ENCODE measurements around the gene CCNI2. TPM values are rescaled to one million over a fixed set of nuclear protein-coding genes. Genes with fewer than 3 reads are reported as not detected.

The CCNI2 gene
- total and polyA plus RNA-seq, 2 donors (not counting 1 experiment from before 2014, with no cell fraction given) = not detected

DNA sequence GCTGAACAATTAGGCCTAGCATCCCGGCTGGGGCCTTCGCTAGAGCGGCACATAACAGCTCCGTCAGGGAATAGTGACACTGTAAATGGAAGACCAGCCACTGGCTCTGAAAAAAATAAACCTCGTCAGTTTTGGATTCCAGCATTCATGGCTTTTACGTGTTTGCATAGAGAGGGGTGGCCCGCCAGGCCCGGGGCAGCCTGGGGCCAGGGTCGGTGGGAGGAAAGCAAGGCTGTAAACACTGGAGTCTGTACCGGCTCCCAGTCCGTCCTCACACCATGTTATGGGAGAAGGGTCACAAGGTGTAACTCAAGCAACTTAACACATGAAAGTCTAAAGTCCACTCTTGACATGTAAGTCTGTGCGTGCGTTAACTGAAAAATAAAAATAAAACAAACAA, 11.2 kb downstream of the CCNI2 start:
- Histone ChIP-seq H3K36me3 (ENCODE audit: control insufficient read depth, insufficient read depth, low read length) (peaks cover 22% of the 10 kb centered on the region), H3K9me3 (ENCODE audit: control insufficient read depth, insufficient read depth, low read depth, low read length) (no peaks in the 10 kb centered on the region), H3K4me2 (ENCODE audit: extremely low read depth, insufficient read depth, low read length) (no peak overlapping the region), H3K4me1 (ENCODE audit: control insufficient read depth, extremely low read depth, insufficient read depth, low read length) (no peaks in the 10 kb centered on the region), H4K20me1 (ENCODE audit: control insufficient read depth, extremely low read depth, insufficient read depth, low read length) (no peaks in the 10 kb centered on the region), H3K4me3 (replicated peaks in 1 of 4; ENCODE audit: control extremely low read depth in 1 of 4, insufficient read depth in 1 of 4, low read depth in 3 of 4, low read length in 4 of 4) (no peak overlapping the region), H3K79me2 (ENCODE audit: control insufficient read depth, insufficient read depth, low read length) (no peaks in the 10 kb centered on the region), H3K9ac (ENCODE audit: insufficient read depth, low read length) (no peak overlapping the region), H3K27me3 (ENCODE audit: control insufficient read depth, insufficient read depth, low read length) (no peaks in the 10 kb centered on the region), H3K27ac (ENCODE audit: insufficient read depth, low read length) (no peak overlapping the region), H2AFZ (ENCODE audit: low read length) (no peak overlapping the region)
- no peak for TF ChIP-seq EZH2 (IDR thresholded peaks at IDR 0.05; ENCODE audit: low read length, missing control alignments)
- TF ChIP-seq, protein P1, sequence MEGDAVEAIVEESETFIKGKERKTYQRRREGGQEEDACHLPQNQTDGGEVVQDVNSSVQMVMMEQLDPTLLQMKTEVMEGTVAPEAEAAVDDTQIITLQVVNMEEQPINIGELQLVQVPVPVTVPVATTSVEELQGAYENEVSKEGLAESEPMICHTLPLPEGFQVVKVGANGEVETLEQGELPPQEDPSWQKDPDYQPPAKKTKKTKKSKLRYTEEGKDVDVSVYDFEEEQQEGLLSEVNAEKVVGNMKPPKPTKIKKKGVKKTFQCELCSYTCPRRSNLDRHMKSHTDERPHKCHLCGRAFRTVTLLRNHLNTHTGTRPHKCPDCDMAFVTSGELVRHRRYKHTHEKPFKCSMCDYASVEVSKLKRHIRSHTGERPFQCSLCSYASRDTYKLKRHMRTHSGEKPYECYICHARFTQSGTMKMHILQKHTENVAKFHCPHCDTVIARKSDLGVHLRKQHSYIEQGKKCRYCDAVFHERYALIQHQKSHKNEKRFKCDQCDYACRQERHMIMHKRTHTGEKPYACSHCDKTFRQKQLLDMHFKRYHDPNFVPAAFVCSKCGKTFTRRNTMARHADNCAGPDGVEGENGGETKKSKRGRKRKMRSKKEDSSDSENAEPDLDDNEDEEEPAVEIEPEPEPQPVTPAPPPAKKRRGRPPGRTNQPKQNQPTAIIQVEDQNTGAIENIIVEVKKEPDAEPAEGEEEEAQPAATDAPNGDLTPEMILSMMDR (conservative IDR thresholded peaks at IDR 0.05 in 1 of 2, IDR thresholded peaks at IDR 0.05 in 1 of 2; ENCODE audit: low read depth in 1 of 2, low read length in 2 of 2) = no peak
- no peak for DNase-seq (ENCODE audit: low read depth in 2 of 2)

DNA sequence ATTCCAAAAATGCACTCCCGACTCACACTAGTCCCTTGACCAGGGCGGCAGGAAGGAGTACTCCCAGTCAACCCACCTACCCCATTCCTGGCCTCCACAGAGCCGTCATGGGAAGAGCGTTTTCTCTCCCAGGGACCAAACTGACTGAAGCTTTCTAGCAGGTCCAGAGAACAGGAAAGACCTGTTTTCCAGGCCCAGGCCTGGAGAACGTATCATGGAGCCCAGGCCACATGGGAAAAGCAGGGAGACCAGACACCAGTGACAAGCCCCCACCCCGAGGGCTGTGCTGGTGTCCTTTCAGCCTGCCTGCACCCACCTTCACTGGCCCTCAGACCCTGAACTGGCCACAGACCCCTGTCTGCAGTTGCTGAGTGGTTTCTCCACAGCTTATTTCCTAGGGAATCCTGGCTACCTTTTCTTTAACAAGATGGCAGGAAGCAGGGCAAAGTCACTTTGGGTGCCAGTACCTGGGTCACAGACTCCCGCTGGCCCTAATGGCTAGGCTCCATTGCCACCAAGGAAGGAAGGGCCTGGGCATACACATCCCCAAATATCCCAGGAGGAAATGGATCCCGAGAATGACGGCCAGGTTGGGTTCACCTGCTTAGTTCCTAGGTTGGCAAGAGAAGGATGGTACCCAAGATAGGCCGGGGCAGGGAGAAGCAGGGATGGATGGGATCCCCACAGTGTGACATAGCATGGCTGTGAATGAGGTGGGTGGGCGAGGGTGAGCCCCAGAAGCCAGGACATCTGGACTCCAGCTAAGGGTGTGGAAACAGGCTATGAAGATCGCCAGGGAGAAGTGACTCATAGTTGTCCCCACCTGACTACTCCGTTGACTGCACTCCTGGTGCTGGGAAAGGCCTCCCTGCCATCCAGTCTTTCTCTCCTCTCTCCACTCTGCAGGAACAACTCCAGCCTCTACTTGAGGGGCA, 12.2 kb downstream of the CCNI2 start:
- Histone ChIP-seq H3K9me3 (ENCODE audit: control insufficient read depth, insufficient read depth, low read depth, low read length) (no peaks in the 10 kb centered on the region), H3K27ac (ENCODE audit: insufficient read depth, low read length) (no peak overlapping the region), H3K27me3 (ENCODE audit: control insufficient read depth, insufficient read depth, low read length) (no peaks in the 10 kb centered on the region), H3K79me2 (ENCODE audit: control insufficient read depth, insufficient read depth, low read length) (no peaks in the 10 kb centered on the region), H3K36me3 (ENCODE audit: control insufficient read depth, insufficient read depth, low read length) (peaks cover 25% of the 10 kb centered on the region), H3K4me3 (replicated peaks in 1 of 4; ENCODE audit: control extremely low read depth in 1 of 4, insufficient read depth in 1 of 4, low read depth in 3 of 4, low read length in 4 of 4) (no peak overlapping the region), H3K4me1 (ENCODE audit: control insufficient read depth, extremely low read depth, insufficient read depth, low read length) (no peaks in the 10 kb centered on the region), H4K20me1 (ENCODE audit: control insufficient read depth, extremely low read depth, insufficient read depth, low read length) (no peaks in the 10 kb centered on the region), H2AFZ (ENCODE audit: low read length) (no peak overlapping the region), H3K4me2 (ENCODE audit: extremely low read depth, insufficient read depth, low read length) (no peak overlapping the region), H3K9ac (ENCODE audit: insufficient read depth, low read length) (no peak overlapping the region)
- DNase-seq (ENCODE audit: low read depth in 2 of 2) = no peak
- no peak for TF ChIP-seq EZH2 (IDR thresholded peaks at IDR 0.05; ENCODE audit: low read length, missing control alignments)
- TF ChIP-seq, protein P1 (conservative IDR thresholded peaks at IDR 0.05 in 1 of 2, IDR thresholded peaks at IDR 0.05 in 1 of 2; ENCODE audit: low read depth in 1 of 2, low read length in 2 of 2) = no peak

DNA sequence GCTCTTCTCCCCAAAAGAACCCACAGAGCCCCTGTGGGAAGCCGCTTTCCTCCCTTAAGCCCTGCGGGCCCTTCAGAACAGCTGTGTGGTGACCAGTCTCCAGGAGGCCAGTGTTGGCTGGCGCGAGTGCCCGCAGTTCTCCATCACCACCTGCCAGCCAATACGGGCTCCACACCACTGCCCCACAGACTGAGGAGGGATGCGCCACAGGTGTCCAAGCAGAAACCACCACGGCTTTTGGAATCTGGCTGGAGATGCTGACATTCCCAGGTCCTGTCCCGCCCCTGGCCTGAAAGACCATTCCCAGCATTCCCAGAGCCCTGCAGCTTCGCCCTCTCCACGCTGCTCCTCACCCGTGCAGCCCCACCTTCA, 12.8 kb downstream of the CCNI2 start:
- H3K27me3 ChIP-seq (ENCODE audit: control insufficient read depth, insufficient read depth, low read length) = no peaks in the 10 kb centered on the region
- no peaks in the 10 kb centered on the region for H3K79me2 ChIP-seq (ENCODE audit: control insufficient read depth, insufficient read depth, low read length)
- H3K4me3 ChIP-seq (replicated peaks in 1 of 4; ENCODE audit: control extremely low read depth in 1 of 4, insufficient read depth in 1 of 4, low read depth in 3 of 4, low read length in 4 of 4) = no peak overlapping the region
- no peak for DNase-seq (ENCODE audit: low read depth in 2 of 2)
- H4K20me1 ChIP-seq (ENCODE audit: control insufficient read depth, extremely low read depth, insufficient read depth, low read length) = no peaks in the 10 kb centered on the region
- TF ChIP-seq EZH2 (IDR thresholded peaks at IDR 0.05; ENCODE audit: low read length, missing control alignments) = no peak
- TF ChIP-seq, protein P1 (conservative IDR thresholded peaks at IDR 0.05 in 1 of 2, IDR thresholded peaks at IDR 0.05 in 1 of 2; ENCODE audit: low read depth in 1 of 2, low read length in 2 of 2) = no peak
- H3K9me3 ChIP-seq (ENCODE audit: control insufficient read depth, insufficient read depth, low read depth, low read length) = no peaks in the 10 kb centered on the region
- no peak overlapping the region for H2AFZ ChIP-seq (ENCODE audit: low read length)
- H3K4me1 ChIP-seq (ENCODE audit: control insufficient read depth, extremely low read depth, insufficient read depth, low read length) = no peaks in the 10 kb centered on the region
- H3K36me3 ChIP-seq (ENCODE audit: control insufficient read depth, insufficient read depth, low read length) = peaks cover 28% of the 10 kb centered on the region
- no peak overlapping the region for H3K27ac ChIP-seq (ENCODE audit: insufficient read depth, low read length)
- H3K4me2 ChIP-seq (ENCODE audit: extremely low read depth, insufficient read depth, low read length) = no peak overlapping the region
- no peak overlapping the region for H3K9ac ChIP-seq (ENCODE audit: insufficient read depth, low read length)
